ENCODE data around the gene ACOT7. TPM values are rescaled to one million over a fixed set of nuclear protein-coding genes. Genes with fewer than 3 reads are reported as not detected.
A peak's percentile ranks its signal among the peaks of the same experiment; 100 is the strongest.

The ACOT7 gene
- total RNA-seq, 1 experiment from 2014 or later = 151 TPM

DNA sequence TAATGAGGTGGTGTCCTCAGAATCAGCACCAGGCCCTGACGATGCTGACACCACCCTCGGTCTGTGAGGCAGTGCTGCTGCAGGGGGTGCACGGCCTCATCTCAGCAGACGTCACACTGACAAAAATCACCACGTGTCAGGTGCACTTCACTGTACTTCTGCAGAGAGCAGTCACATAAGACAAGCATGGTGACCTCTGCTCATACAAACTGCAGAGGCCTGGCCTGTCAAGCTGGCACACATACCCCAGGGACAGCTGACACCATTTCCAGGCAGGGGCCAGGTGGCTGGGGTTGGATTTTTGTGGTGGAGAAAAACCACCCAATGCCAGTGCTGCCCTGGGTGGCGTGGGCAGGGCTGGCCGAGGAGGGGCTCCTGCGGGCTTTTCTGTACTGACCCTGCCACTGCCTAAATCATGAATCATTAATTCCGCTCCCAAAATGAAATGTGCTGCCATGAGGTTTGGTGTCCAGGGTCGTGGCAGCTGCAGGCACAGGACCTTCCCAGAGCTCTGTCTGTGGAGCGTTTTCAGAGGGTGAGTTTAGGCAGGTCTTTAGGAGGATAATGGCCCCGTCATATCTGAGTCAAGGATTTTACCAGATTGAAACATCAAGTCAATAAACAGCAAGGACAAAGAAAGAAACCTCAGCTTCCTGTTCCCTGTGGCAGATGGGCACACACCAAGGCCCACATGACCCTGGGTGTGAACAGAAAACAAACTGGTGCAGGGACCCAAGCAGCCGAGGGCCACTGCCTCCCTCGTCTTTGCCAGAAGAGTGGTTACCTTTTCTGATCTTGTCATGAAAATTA is 99.3 kb downstream of the ACOT7 start:
- H3K9me3 Mint-ChIP-seq = no peaks in the 10 kb centered on the region
- no peak overlapping the region for H3K4me3 Mint-ChIP-seq
- DNase-seq (ENCODE audit: low spot score) (no peak), ATAC-seq (no peak)
- ChIA-PET CTCF (interaction anchor here (0.5 to 0.9 kb wide), 2 partner anchors 28 to 144 kb away, joined by 3 read pairs; no protein-coding TSS in a partner anchor), POLR2A (no interaction called here)
- no peaks in the 10 kb centered on the region for H3K27me3 Mint-ChIP-seq (ENCODE audit: low read depth)
- TF ChIP-seq, protein P1, sequence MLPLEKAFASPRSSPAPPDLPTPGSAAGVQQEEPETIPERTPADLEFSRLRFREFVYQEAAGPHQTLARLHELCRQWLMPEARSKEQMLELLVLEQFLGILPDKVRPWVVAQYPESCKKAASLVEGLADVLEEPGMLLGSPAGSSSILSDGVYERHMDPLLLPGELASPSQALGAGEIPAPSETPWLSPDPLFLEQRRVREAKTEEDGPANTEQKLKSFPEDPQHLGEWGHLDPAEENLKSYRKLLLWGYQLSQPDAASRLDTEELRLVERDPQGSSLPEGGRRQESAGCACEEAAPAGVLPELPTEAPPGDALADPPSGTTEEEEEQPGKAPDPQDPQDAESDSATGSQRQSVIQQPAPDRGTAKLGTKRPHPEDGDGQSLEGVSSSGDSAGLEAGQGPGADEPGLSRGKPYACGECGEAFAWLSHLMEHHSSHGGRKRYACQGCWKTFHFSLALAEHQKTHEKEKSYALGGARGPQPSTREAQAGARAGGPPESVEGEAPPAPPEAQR (CRISPR knock-in tag; IDR thresholded peaks at IDR 0.05) = no peak
- no peak for TF ChIP-seq ZNF219 (CRISPR knock-in tag; IDR thresholded peaks at IDR 0.05; ENCODE audit: borderline replicate concordance)
- TF ChIP-seq, protein P2, sequence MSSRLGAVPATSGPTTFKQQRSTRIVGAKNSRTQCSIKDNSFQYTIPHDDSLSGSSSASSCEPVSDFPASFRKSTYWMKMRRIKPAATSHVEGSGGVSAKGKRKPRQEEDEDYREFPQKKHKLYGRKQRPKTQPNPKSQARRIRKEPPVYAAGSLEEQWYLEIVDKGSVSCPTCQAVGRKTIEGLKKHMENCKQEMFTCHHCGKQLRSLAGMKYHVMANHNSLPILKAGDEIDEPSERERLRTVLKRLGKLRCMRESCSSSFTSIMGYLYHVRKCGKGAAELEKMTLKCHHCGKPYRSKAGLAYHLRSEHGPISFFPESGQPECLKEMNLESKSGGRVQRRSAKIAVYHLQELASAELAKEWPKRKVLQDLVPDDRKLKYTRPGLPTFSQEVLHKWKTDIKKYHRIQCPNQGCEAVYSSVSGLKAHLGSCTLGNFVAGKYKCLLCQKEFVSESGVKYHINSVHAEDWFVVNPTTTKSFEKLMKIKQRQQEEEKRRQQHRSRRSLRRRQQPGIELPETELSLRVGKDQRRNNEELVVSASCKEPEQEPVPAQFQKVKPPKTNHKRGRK (CRISPR knock-in tag; IDR thresholded peaks at IDR 0.05; ENCODE audit: borderline replicate concordance) = no peak
- TF ChIP-seq, protein P3, sequence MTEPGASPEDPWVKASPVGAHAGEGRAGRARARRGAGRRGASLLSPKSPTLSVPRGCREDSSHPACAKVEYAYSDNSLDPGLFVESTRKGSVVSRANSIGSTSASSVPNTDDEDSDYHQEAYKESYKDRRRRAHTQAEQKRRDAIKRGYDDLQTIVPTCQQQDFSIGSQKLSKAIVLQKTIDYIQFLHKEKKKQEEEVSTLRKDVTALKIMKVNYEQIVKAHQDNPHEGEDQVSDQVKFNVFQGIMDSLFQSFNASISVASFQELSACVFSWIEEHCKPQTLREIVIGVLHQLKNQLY (CRISPR knock-in tag; IDR thresholded peaks at IDR 0.05) = no peak
- no peak for TF ChIP-seq PRRX2 (CRISPR knock-in tag; IDR thresholded peaks at IDR 0.05)
- TF ChIP-seq OVOL2 (CRISPR knock-in tag; IDR thresholded peaks at IDR 0.05; ENCODE audit: borderline replicate concordance) = no peak
- TF ChIP-seq HMGA2 (CRISPR knock-in tag; IDR thresholded peaks at IDR 0.05) = no peak
- TF ChIP-seq SOX15 (CRISPR knock-in tag; IDR thresholded peaks at IDR 0.05) = no peak
- peaks cover 16% of the 10 kb centered on the region for H3K36me3 Mint-ChIP-seq
- peak overlapping the region; percentile 84 for H3K27ac Mint-ChIP-seq
- no peaks in the 10 kb centered on the region for H3K4me1 Mint-ChIP-seq

DNA sequence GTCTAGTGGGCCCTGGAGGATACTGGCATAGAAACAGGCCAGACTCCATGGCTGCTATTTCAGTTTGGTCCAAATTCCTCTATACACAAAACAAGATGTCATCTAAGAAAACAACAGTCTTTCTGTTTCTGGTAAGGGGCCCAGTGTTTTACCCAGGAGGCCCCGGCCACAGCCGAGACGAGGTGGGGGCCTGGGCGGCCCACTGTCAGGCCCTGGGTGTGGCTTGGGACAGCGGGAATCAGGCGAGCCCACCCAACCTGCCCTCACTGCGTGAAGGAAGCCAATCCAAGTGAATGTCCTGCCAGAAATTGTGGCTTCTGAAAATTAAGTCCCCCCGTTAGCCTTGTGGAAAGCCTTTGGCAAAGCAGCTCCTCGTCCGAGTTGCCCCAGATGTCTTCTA is 101.5 kb downstream of the ACOT7 start:
- Mint-ChIP-seq H3K4me3 (no peak overlapping the region), H3K27ac (peak overlapping the region; percentile 74; the same call in 1 of the 2 replicates), H3K36me3 (peaks cover 16% of the 10 kb centered on the region), H3K9me3 (no peaks in the 10 kb centered on the region), H3K27me3 (ENCODE audit: low read depth) (no peaks in the 10 kb centered on the region), H3K4me1 (no peaks in the 10 kb centered on the region)
- TF ChIP-seq, protein P1 (CRISPR knock-in tag; IDR thresholded peaks at IDR 0.05) = no peak
- TF ChIP-seq ATF1 (CRISPR knock-in tag; IDR thresholded peaks at IDR 0.05) (no peak), RELA (CRISPR knock-in tag; IDR thresholded peaks at IDR 0.05; ENCODE audit: borderline replicate concordance) (no peak), TEAD1 (CRISPR knock-in tag; IDR thresholded peaks at IDR 0.05) (no peak), SOX15 (CRISPR knock-in tag; IDR thresholded peaks at IDR 0.05) (no peak), TP53 (CRISPR knock-in tag; IDR thresholded peaks at IDR 0.05) (no peak)
- no peak for DNase-seq (ENCODE audit: low spot score)
- POLR2A ChIA-PET = no interaction called here
- no peak for ATAC-seq
- CTCF ChIA-PET = interaction anchor here (1.1 kb wide), 1 partner anchor 24 kb away, joined by 3 read pairs; no protein-coding TSS in a partner anchor

DNA sequence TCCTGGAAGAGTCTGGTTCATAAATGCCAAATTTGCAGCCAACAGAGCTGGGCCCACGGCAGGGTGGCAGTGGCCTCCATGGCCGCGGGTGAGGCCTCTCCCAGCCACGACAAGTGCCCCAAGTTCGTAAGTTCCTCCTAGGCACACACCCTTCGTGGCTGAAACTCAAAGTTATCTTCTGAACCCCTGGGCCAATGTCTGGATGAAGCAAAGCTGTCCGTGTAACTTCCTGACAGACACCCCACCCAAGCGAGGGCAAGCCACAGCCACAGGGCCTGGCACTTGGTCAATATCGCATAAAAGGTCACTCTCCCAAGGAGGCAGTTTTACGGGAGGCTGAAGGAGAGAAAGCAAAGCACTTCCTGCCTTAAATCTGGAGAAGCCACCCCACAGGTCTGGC is 104.9 kb downstream of the ACOT7 start:
- no peak overlapping the region; the same call in 1 of the 2 replicates for H3K27ac Mint-ChIP-seq
- peaks cover 7% of the 10 kb centered on the region for H3K36me3 Mint-ChIP-seq
- H3K9me3 Mint-ChIP-seq = no peaks in the 10 kb centered on the region
- ChIA-PET POLR2A (no interaction called here), CTCF (no interaction called here)
- no peak overlapping the region for H3K4me3 Mint-ChIP-seq
- DNase-seq (ENCODE audit: low spot score) (no peak), ATAC-seq (no peak)
- no peaks in the 10 kb centered on the region for H3K27me3 Mint-ChIP-seq (ENCODE audit: low read depth)
- no peaks in the 10 kb centered on the region for H3K4me1 Mint-ChIP-seq
- TF ChIP-seq, protein P4, sequence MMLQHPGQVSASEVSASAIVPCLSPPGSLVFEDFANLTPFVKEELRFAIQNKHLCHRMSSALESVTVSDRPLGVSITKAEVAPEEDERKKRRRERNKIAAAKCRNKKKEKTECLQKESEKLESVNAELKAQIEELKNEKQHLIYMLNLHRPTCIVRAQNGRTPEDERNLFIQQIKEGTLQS (CRISPR knock-in tag; conservative IDR thresholded peaks at IDR 0.05) = no peak
- TF ChIP-seq ZNF138 (CRISPR knock-in tag; conservative IDR thresholded peaks at IDR 0.05) (no peak), FOXP1 (CRISPR knock-in tag; IDR thresholded peaks at IDR 0.05; ENCODE audit: borderline replicate concordance) (no peak), CREM (CRISPR knock-in tag; IDR thresholded peaks at IDR 0.05) (no peak), JUN (CRISPR knock-in tag; IDR thresholded peaks at IDR 0.05) (no peak)
- TF ChIP-seq, protein P5, sequence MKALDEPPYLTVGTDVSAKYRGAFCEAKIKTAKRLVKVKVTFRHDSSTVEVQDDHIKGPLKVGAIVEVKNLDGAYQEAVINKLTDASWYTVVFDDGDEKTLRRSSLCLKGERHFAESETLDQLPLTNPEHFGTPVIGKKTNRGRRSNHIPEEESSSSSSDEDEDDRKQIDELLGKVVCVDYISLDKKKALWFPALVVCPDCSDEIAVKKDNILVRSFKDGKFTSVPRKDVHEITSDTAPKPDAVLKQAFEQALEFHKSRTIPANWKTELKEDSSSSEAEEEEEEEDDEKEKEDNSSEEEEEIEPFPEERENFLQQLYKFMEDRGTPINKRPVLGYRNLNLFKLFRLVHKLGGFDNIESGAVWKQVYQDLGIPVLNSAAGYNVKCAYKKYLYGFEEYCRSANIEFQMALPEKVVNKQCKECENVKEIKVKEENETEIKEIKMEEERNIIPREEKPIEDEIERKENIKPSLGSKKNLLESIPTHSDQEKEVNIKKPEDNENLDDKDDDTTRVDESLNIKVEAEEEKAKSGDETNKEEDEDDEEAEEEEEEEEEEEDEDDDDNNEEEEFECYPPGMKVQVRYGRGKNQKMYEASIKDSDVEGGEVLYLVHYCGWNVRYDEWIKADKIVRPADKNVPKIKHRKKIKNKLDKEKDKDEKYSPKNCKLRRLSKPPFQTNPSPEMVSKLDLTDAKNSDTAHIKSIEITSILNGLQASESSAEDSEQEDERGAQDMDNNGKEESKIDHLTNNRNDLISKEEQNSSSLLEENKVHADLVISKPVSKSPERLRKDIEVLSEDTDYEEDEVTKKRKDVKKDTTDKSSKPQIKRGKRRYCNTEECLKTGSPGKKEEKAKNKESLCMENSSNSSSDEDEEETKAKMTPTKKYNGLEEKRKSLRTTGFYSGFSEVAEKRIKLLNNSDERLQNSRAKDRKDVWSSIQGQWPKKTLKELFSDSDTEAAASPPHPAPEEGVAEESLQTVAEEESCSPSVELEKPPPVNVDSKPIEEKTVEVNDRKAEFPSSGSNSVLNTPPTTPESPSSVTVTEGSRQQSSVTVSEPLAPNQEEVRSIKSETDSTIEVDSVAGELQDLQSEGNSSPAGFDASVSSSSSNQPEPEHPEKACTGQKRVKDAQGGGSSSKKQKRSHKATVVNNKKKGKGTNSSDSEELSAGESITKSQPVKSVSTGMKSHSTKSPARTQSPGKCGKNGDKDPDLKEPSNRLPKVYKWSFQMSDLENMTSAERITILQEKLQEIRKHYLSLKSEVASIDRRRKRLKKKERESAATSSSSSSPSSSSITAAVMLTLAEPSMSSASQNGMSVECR (CRISPR knock-in tag; IDR thresholded peaks at IDR 0.05; ENCODE audit: borderline replicate concordance) = no peak
- TF ChIP-seq, protein P6, sequence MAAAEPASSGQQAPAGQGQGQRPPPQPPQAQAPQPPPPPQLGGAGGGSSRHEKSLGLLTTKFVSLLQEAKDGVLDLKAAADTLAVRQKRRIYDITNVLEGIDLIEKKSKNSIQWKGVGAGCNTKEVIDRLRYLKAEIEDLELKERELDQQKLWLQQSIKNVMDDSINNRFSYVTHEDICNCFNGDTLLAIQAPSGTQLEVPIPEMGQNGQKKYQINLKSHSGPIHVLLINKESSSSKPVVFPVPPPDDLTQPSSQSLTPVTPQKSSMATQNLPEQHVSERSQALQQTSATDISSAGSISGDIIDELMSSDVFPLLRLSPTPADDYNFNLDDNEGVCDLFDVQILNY (CRISPR knock-in tag; IDR thresholded peaks at IDR 0.05) = no peak
